GM12875 (cell line): ENCODE data around the gene COL5A2.
A peak's percentile ranks its signal among the peaks of the same experiment; 100 is the strongest.

Source experiments
- H3K4me3 ChIP-seq: one replicate; pipeline ENCODE4 v1.5.1; 2011; ENCODE audit warnings: low read depth, low read length, control low read depth
- TF ChIP-seq, protein P1 (sequence below): IDR thresholded peaks from 2 replicates; pipeline ENCODE4 v1.5.1; 2011; ENCODE audit warnings: low read depth, mild to moderate bottlenecking, control low read depth, inconsistent platforms, low read length, moderate library complexity, borderline replicate concordance; ENCODE audit not compliant: insufficient read depth

The COL5A2 gene

GRCh38 chr2:189000221-189000620 lies 179.3 kb downstream of the COL5A2 start:
- TF ChIP-seq, protein P1, sequence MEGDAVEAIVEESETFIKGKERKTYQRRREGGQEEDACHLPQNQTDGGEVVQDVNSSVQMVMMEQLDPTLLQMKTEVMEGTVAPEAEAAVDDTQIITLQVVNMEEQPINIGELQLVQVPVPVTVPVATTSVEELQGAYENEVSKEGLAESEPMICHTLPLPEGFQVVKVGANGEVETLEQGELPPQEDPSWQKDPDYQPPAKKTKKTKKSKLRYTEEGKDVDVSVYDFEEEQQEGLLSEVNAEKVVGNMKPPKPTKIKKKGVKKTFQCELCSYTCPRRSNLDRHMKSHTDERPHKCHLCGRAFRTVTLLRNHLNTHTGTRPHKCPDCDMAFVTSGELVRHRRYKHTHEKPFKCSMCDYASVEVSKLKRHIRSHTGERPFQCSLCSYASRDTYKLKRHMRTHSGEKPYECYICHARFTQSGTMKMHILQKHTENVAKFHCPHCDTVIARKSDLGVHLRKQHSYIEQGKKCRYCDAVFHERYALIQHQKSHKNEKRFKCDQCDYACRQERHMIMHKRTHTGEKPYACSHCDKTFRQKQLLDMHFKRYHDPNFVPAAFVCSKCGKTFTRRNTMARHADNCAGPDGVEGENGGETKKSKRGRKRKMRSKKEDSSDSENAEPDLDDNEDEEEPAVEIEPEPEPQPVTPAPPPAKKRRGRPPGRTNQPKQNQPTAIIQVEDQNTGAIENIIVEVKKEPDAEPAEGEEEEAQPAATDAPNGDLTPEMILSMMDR: no peak
- no peak overlapping the region for H3K4me3 ChIP-seq

DNA sequence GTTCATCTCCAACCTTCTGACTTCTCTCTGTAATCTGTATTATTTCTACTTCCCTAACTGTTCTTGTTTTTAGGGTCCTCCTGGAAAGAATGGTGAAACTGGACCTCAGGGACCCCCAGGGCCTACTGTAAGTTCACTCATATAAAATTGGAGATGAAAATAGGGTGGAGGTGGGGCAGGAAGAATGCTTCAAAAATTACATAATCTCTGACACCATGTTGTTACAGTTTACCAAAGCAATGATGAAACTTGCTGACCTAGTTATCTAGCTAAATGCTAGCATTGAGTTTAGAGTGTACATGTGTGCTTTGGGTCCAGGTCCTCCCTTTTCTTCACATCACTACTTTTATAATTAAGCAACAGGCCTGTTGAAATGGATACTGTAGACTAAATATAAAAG lies 182.3 kb downstream of the COL5A2 start:
- TF ChIP-seq, protein P1: no peak
- no peak overlapping the region for H3K4me3 ChIP-seq

DNA sequence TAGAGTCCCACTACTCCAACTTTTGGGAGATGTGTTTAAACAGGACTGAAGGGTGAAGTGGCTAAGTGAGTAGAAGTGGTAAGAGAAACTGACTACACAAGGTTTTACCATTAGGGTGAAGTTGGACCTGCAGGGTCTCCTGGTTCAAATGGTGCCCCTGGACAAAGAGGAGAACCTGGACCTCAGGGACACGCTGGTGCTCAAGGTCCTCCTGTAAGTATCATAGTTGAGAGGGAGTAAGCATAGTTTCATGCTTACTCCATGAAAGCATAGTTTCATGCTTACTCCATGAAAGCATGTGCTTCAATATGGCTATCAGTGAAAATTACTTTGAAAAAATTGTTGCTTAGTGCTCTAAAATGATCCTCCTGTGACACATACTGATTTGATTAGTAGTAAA lies 186.3 kb downstream of the COL5A2 start:
- TF ChIP-seq, protein P1: no peak
- H3K4me3 ChIP-seq: no peak overlapping the region

GRCh38 chr2:188986839-188987238 lies 192.7 kb downstream of the COL5A2 start:
- no peak overlapping the region for H3K4me3 ChIP-seq
- TF ChIP-seq, protein P1: no peak

- no peak overlapping the region for H3K4me3 ChIP-seq
- TF ChIP-seq, protein P1: no peak
These were observed 194.9 kb downstream of the COL5A2 start for GRCh38 chr2:188984680-188985079.

- H3K4me3 ChIP-seq: no peak overlapping the region
- TF ChIP-seq, protein P1: no peak
These were observed 195.5 kb downstream of the COL5A2 start for GRCh38 chr2:188984065-188984491.

DNA sequence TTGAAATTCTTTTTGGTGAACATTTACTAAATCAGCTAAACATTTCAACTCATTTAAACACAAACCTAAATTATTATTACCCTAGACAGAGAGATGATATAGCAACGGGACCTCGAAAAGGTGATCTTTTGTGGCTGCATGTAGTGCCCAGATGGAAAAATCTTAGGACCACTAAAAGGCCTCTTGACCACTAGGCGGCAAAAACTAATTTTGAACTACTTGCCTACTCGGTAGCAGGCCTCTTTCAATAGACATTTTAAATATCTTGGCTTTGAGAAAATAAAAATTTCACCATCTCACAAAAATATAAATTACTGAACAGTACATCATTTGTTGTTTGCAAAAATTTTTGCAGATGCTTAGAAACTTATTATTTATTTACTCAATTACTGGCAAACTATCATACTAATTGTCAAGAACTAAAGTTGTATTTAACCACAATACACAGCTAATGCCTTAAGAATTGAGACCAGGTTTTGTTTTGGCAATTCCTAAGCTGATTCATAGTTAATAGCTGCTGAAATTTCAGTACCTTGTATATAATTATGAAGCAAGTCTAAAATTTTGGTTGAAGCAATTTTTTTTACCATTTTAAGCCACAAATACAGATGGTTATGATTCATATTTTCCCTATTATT lies 196.0 kb downstream of the COL5A2 start:
- TF ChIP-seq, protein P1: peak; percentile 35; the same call in 1 of the 2 replicates
- H3K4me3 ChIP-seq: no peak overlapping the region
